NCI-H460 (cell line): Measurements from ENCODE around the gene PALMD. TPM values are rescaled to one million over a fixed set of nuclear protein-coding genes. Genes with fewer than 3 reads are reported as not detected.

ENCODE experiments used
- DNase-seq: peaks from one replicate; pipeline ENCODE4 v3.0.0-alpha.2; 2016; ENCODE audit warnings: low read depth; ENCODE audit errors: extremely low read depth
- total RNA-seq: library from RNA; depleted of rRNA; stranded (reverse); fragments of >200 nt; shearing (Covaris generic); gene quantifications from 2 replicates; pipeline ENCODE4 v1.2.3, GENCODE V29; 2014; rRNA removed

Gene PALMD
- total RNA-seq, 1 experiment from 2014 or later, result 5.2 TPM

GRCh38 chr1:99737016-99737415 is 91.1 kb downstream of the PALMD start:
- DNase-seq, result peak; percentile 67

GRCh38 chr1:99738858-99739465 is 93.0 kb downstream of the PALMD start:
- no peak for DNase-seq

- no peak for DNase-seq
Measured at GRCh38 chr1:99740141-99740540, 94.2 kb downstream of the PALMD start.

Other genes starting within 250 kb of the PALMD start
- gene FRRS1, start 120.5 kb downstream of the PALMD start, total RNA-seq, result 8.7 and 9.3 TPM in 2 replicates
- gene AGL, start 204.2 kb downstream of the PALMD start, total RNA-seq, result 8.3 and 9.2 TPM in 2 replicates